ENCODE results near the gene IL13. TPM values are rescaled to one million over a fixed set of nuclear protein-coding genes. Genes with fewer than 3 reads are reported as not detected.

Gene IL13
- total RNA-seq, 2 donors from 2014 or later: not detected

DNA sequence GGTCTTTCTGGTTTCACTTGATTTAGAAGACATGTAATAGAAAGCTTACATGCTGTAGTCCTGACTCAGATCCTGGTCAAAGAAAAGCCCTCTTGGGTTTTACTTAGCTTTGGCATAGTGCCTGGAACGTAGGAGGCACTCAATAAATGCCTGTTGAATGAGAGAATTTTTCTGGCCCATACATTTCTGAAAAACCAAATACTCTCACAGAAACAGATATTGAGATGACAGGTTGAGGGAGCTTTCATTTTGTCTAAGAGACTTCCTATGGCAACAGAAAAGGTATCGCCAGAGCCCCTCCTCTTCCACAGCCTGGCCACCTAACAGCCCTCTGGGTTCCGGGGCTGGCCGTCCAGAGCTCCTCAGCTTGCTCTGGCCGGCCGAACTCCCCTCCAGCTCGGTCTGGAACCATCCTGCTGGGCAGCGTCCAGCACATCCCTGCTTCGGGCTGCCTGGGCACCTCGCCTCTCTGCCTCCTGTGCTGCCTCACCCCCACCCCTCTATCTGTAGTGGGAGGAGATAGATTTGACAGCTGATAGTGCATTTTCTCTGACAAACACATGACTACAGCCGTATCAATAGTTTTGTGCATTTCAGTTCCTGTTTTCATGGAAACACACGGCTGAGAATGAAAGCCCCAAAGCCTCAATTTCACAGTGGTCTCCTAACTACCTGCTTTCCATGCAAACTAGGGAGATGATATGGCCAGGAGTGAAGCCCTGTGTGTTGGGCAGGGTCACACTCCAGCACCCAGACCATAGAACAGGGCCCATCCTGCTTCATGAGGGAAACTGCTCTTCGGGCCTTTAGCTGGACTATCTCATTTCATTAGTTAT is 16.9 kb downstream of the IL13 start:
- no peaks in the 10 kb centered on the region for H3K4me1 ChIP-seq
- no peaks in the 10 kb centered on the region for H3K9me3 ChIP-seq
- TF ChIP-seq, protein P1, sequence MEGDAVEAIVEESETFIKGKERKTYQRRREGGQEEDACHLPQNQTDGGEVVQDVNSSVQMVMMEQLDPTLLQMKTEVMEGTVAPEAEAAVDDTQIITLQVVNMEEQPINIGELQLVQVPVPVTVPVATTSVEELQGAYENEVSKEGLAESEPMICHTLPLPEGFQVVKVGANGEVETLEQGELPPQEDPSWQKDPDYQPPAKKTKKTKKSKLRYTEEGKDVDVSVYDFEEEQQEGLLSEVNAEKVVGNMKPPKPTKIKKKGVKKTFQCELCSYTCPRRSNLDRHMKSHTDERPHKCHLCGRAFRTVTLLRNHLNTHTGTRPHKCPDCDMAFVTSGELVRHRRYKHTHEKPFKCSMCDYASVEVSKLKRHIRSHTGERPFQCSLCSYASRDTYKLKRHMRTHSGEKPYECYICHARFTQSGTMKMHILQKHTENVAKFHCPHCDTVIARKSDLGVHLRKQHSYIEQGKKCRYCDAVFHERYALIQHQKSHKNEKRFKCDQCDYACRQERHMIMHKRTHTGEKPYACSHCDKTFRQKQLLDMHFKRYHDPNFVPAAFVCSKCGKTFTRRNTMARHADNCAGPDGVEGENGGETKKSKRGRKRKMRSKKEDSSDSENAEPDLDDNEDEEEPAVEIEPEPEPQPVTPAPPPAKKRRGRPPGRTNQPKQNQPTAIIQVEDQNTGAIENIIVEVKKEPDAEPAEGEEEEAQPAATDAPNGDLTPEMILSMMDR (IDR thresholded peaks at IDR 0.05): no peak
- no peaks in the 10 kb centered on the region for H3K36me3 ChIP-seq
- intact Hi-C loops (cut with DNase I): no loop called here
- DNase-seq: no peak
- H3K27ac ChIP-seq: no peak overlapping the region
- no peak overlapping the region for H3K4me3 ChIP-seq
- H3K9ac ChIP-seq (ENCODE audit: low read depth in 2 of 2, low read length in 2 of 2): no peak overlapping the region
- no peaks in the 10 kb centered on the region for H3K27me3 ChIP-seq

DNA sequence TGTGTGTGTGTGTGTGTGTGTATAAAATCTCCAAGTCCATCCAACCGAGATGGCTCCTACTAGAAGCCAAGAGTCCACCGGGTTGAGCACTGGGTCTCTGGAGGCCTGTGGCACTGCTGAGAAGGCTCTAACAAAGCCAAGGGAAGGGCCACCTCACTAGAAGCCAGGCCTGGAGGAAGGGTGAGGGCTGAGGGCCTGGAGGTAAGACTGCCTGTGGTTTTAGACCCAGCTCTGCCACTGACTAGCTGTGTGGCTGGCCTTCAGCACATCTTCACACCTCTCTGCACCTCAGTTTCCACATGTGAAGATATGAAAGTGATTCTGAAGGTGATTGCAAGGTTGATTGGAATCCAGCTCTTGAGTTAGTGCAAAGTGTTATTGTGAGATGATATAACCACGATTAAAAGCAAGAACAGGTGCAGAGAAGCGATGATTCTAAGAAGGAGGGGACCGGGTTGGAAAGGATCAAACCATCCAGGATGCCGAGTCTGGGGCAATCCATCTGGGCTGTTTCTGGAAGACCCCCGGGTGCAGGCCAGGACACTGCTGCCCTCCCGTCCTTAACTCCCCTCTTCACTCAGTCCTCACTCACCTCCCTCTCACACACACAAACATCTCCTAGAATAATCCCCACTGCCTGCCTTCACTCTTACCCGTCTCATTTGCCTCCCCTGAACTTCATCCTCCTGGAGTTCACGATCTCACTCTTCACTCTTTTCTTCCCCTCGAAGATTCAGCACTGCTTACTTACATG is 18.1 kb downstream of the IL13 start:
- DNase-seq: peak; percentile 11
- Histone ChIP-seq H3K4me1 (no peaks in the 10 kb centered on the region), H3K36me3 (no peaks in the 10 kb centered on the region), H3K27ac (no peak overlapping the region), H3K27me3 (no peaks in the 10 kb centered on the region), H3K9me3 (no peaks in the 10 kb centered on the region), H3K4me3 (no peak overlapping the region), H3K9ac (ENCODE audit: low read depth in 2 of 2, low read length in 2 of 2) (no peak overlapping the region)
- TF ChIP-seq, protein P1 (IDR thresholded peaks at IDR 0.05): no peak
- intact Hi-C loops (cut with DNase I): no loop called here

DNA sequence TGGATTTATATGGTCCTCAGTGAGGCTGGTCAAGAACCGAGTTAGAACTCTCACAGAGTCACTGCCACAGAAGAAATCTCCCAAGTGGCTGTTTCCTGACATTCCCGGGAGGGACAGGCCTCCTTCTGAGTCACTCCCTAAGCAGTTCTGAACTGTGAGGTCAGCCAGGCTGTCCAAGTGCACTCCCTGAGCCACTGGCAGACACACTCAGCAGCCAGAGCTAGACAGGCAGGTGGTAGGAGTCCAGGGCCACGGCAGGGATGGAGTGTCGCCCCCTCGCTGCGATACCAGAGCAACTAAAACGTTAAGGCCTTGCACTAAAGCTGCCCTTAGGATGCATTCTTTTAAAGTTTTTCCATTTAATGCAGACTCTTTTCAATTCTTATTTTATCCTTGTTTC is 19.2 kb downstream of the IL13 start:
- DNase-seq: peak; percentile 10
- no peak overlapping the region for H3K27ac ChIP-seq

DNA sequence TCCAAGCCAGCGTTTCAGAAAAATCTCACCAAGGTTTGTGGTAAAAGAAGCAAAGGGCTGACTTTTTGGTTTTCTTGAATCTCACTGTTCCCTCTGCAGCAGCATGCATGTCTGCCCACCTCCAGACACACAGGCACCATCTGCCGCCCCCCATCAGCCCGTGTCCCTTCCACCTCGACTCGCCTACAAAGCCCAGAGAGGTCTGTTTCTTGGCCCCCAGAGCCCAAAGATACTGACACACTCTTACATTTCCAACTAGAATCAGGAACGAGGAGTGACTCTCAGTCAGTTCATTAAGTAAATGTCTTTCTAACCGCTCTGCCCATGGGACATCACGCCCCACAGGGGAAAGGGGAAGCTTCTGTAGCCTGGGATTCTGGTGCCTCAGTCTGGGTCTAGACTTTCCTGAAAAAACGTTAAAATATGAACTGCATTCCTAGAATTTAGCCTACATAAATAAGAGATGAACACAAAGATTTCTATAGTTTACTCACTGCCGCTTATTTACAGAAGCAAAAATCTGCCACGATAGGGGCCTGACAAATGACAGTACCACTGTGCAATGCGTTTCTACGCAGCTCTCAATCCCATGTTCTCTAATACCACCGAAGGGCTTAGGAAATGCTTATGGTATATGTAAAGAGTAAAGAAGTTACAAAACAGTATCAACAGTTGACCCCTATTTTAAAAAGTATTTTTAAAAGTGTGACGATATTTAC is 19.9 kb downstream of the IL13 start:
- Histone ChIP-seq H3K4me1 (no peaks in the 10 kb centered on the region), H3K4me3 (no peak overlapping the region), H3K9ac (ENCODE audit: low read depth in 2 of 2, low read length in 2 of 2) (no peak overlapping the region), H3K27me3 (no peaks in the 10 kb centered on the region), H3K9me3 (no peaks in the 10 kb centered on the region), H3K36me3 (no peaks in the 10 kb centered on the region), H3K27ac (no peak overlapping the region)
- intact Hi-C loops (cut with DNase I): no loop called here
- TF ChIP-seq, protein P1 (IDR thresholded peaks at IDR 0.05): no peak
- DNase-seq: no peak

More for the DNA sequence above, 19.2 kb downstream of the IL13 start:
- H3K36me3 ChIP-seq: no peaks in the 10 kb centered on the region
- TF ChIP-seq, protein P1 (IDR thresholded peaks at IDR 0.05): no peak
- no peaks in the 10 kb centered on the region for H3K9me3 ChIP-seq
- H3K27me3 ChIP-seq: no peaks in the 10 kb centered on the region
- no peak overlapping the region for H3K9ac ChIP-seq (ENCODE audit: low read depth in 2 of 2, low read length in 2 of 2)
- intact Hi-C loops (cut with DNase I): no loop called here
- no peak overlapping the region for H3K4me3 ChIP-seq
- no peaks in the 10 kb centered on the region for H3K4me1 ChIP-seq

DNA sequence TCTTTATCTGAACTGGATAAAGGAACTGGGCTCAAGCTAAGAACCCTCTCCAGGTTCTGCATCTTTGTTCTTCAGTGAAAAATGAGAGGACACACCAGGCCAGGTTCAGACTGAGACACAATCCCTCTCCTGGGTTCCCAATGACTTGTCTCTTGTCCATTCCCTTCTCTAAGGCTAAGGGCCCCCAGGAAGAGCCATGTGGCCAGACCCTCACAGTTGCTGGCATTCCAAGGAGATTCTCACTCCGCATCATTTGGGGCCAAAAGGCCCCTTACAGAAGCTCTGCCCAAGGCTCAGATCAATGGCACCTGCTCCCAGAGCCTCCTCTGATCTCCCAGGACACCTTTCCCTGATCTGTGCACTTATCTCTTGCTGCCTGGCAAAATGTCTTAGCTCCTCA is 20.8 kb downstream of the IL13 start:
- TF ChIP-seq, protein P1 (IDR thresholded peaks at IDR 0.05): no peak
- no peaks in the 10 kb centered on the region for H3K9me3 ChIP-seq
- peak; percentile 6 for DNase-seq

More for the DNA sequence above, 20.8 kb downstream of the IL13 start:
- Histone ChIP-seq H3K27ac (no peak overlapping the region), H3K36me3 (no peaks in the 10 kb centered on the region), H3K4me3 (no peak overlapping the region), H3K4me1 (no peaks in the 10 kb centered on the region), H3K9ac (ENCODE audit: low read depth in 2 of 2, low read length in 2 of 2) (no peak overlapping the region), H3K27me3 (no peaks in the 10 kb centered on the region)
- intact Hi-C loops (cut with DNase I): no loop called here
